Mesendoderm (in vitro differentiated cells): ENCODE measurements around the gene ZFP36.

Source experiments
- DNase-seq: peaks from one replicate; pipeline ENCODE4 v3.0.0; 2013
- H2AK5ac ChIP-seq: 2 replicates; pipeline ENCODE4 v1.6.1; 2013; ENCODE audit warnings: low read length, inconsistent platforms
- H2BK120ac ChIP-seq: 2 replicates; pipeline ENCODE4 v1.6.1; 2013; ENCODE audit warnings: low read depth, mild to moderate bottlenecking, low read length, moderate library complexity, mixed read lengths
- H2BK15ac ChIP-seq: replicated peaks from 2 replicates; pipeline ENCODE4 v1.6.1; 2013; ENCODE audit warnings: low read depth, mild to moderate bottlenecking, moderate library complexity
- H2BK5ac ChIP-seq: 2 replicates; pipeline ENCODE4 v1.6.1; 2013; ENCODE audit warnings: low read length, inconsistent platforms
- H3K18ac ChIP-seq: 2 replicates; pipeline ENCODE4 v1.6.1; 2013; ENCODE audit warnings: mild to moderate bottlenecking, low read length, mixed read lengths
- H3K23ac ChIP-seq: one replicate; pipeline ENCODE4 v1.6.1; 2013; ENCODE audit warnings: low read length
- H3K27ac ChIP-seq: 2 replicates; pipeline ENCODE4 v1.5.1; 2013; ENCODE audit warnings: low read depth, mild to moderate bottlenecking, inconsistent platforms, low read length, moderate library complexity
- H3K27me3 ChIP-seq: 2 replicates; pipeline ENCODE4 v1.6.1; 2013; ENCODE audit warnings: low read length, control low read depth, mild to moderate bottlenecking, inconsistent platforms; ENCODE audit not compliant: insufficient read depth, poor library complexity
- H3K36me3 ChIP-seq: 2 replicates; pipeline ENCODE4 v1.6.1; 2013; ENCODE audit warnings: low read length, inconsistent platforms; ENCODE audit not compliant: control insufficient read depth, insufficient read depth
- H3K4ac ChIP-seq: one replicate; pipeline ENCODE4 v1.6.1; 2013; ENCODE audit warnings: low read depth, mild to moderate bottlenecking, low read length, moderate library complexity
- H3K4me1 ChIP-seq: 2 replicates; pipeline ENCODE4 v1.6.1; 2013; ENCODE audit warnings: low read depth, low read length, inconsistent platforms; ENCODE audit not compliant: control insufficient read depth
- H3K4me2 ChIP-seq: 2 replicates; pipeline ENCODE4 v1.6.1; 2013; ENCODE audit warnings: low read length
- H3K4me3 ChIP-seq: 2 replicates; pipeline ENCODE4 v1.5.1; 2013; ENCODE audit warnings: mild to moderate bottlenecking, low read length
- H3K56ac ChIP-seq: one replicate; pipeline ENCODE4 v1.6.1; 2013; ENCODE audit warnings: low read length
- H3K79me1 ChIP-seq: 2 replicates; pipeline ENCODE4 v1.6.1; 2013; ENCODE audit warnings: low read length, inconsistent platforms
- H3K79me2 ChIP-seq: 2 replicates; pipeline ENCODE4 v1.6.1; 2013; ENCODE audit warnings: mild to moderate bottlenecking, low read length; ENCODE audit not compliant: control insufficient read depth, insufficient read depth
- H3K9ac ChIP-seq: 2 replicates; pipeline ENCODE4 v1.6.1; 2013; ENCODE audit warnings: low read length, inconsistent platforms
- H4K5ac ChIP-seq: one replicate; pipeline ENCODE4 v1.6.1; 2013; ENCODE audit warnings: low read length
- H4K8ac ChIP-seq: one replicate; pipeline ENCODE4 v1.6.1; 2013; ENCODE audit warnings: low read depth, mild to moderate bottlenecking, control low read depth, low read length, moderate library complexity
- WGBS: extraction: QIAGEN DNeasy Blood & Tissue Kit; methylation state at CpG from one replicate; pipeline ENCODE4 v1.1.7; 2013; ENCODE audit warnings: low lambda C conversion rate, missing lambda C conversion rate; ENCODE audit not compliant: insufficient coverage; ENCODE audit errors: extremely low coverage; 5-methylcytosine and 5-hydroxymethylcytosine counted together

The ZFP36 gene

DNA sequence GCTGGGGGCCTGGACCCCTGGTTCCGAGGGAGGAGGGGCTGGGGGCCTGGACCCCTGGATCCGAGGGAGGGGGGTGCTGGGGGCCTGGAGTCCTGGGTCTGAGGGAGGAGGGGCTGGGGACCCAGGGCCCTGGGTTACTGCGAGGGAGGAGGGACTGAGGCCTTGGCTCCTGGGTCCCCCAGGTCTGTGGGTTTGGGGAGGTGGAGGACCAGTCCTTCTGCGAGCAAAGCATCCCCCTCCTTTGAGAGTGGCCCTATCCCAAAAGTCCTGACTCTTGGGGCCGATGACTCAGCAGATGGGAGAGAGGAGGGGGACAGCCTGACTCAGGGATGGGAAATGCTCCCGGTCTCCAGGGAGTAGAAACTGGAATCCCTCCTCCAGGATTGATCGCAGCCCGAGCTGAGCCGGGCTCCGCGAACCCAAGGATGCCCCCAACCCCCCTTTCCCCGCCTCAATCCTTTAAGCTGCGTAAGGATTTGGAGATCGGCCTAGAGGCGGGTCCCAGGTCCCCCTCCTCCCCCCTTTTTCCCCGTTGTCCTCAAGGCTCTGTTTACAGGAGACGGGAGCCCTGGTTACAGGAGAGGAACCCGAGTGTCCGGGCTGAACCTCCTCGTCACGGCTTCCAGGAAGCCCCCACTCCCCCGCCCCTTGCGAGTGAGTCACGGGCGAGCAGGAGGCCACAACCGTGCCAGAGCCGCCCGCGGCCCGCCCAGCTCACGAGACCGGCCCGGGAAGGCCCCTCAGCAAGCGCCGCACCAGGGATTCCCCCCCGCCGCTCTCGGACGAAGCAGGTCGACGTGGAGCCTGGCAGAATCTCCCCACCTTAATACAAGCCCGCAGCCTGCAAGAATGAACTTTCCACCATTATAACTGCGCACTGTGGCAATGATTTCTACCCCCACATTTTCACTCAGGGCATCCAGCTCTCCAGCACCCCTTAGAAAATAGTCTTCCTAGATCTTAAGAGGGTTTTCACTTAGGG, 3.0 kb upstream of the ZFP36 start:
- DNase-seq: peak; percentile 96
- H2BK15ac ChIP-seq: peak overlapping the region; percentile 76
- H2AK5ac ChIP-seq: no peak overlapping the region
- H3K36me3 ChIP-seq: no peaks in the 10 kb centered on the region
- H4K8ac ChIP-seq: peak overlapping the region; percentile 88
- H3K27me3 ChIP-seq: no peaks in the 10 kb centered on the region
- peak overlapping the region; percentile 32 for H3K4me2 ChIP-seq
- WGBS: no CpG with 5 or more reads among the region's 43 CpGs
- peaks cover 19% of the 10 kb centered on the region for H3K79me2 ChIP-seq
- peak overlapping the region; percentile 92 for H2BK120ac ChIP-seq
- H4K5ac ChIP-seq: no peak overlapping the region
- peak overlapping the region; percentile 67 for H3K9ac ChIP-seq
- no peak overlapping the region for H3K4me3 ChIP-seq
- H3K18ac ChIP-seq: peak overlapping the region; percentile 98
- peak overlapping the region; percentile 94 for H3K27ac ChIP-seq
- peak overlapping the region; percentile 99 for H3K4ac ChIP-seq
- no peak overlapping the region for H3K23ac ChIP-seq
- no peaks in the 10 kb centered on the region for H3K79me1 ChIP-seq
- H3K4me1 ChIP-seq: peaks cover 12% of the 10 kb centered on the region
- peak overlapping the region; percentile 87 for H3K56ac ChIP-seq
- peak overlapping the region; percentile 86 for H2BK5ac ChIP-seq

DNA sequence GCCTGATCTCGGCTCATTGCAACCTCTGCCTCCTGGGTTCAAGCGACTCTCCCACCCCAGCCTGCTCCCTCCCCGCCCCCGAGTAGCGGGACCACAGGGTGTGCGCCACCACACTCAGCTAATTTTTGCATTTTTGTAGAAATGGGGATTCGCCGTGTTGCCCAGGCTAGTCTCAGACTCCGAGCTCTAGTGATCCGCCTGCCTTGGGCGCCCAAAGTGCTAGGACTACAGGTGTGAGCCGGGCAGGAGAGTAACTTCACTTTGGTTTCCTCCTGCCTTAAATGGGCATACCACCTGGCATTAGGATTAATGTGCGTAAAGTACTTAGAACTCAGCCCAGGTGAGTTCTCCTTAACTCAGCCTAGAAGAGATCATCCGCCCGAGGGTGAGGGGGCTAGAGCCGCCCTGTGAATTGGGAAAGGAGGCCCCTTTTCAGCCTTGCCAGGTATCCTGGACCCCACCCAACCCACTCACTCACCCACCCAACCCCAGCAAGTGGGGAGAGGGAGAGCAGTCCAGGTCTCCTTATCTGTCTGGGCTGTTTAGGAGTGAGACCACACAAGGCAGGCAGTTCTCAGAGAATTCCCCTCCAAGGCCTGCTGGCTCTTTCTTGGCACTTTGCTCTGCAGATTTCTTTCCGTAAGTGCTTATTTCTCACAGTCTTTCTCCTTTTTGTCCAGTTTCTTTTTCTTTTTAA, 1.2 kb upstream of the ZFP36 start:
- H2BK120ac ChIP-seq: no peak overlapping the region
- H2AK5ac ChIP-seq: no peak overlapping the region
- no peak overlapping the region for H4K8ac ChIP-seq
- H3K4me3 ChIP-seq: no peak overlapping the region
- no peak overlapping the region for H3K4ac ChIP-seq
- H3K79me1 ChIP-seq: no peaks in the 10 kb centered on the region
- no CpG with 5 or more reads among the region's 17 CpGs for WGBS
- no peak overlapping the region for H2BK5ac ChIP-seq
- no peak overlapping the region for H3K23ac ChIP-seq
- H3K4me2 ChIP-seq: no peak overlapping the region
- H3K36me3 ChIP-seq: no peaks in the 10 kb centered on the region
- no peaks in the 10 kb centered on the region for H3K27me3 ChIP-seq
- no peak overlapping the region for H3K9ac ChIP-seq
- no peak overlapping the region for H2BK15ac ChIP-seq
- peaks cover 15% of the 10 kb centered on the region for H3K4me1 ChIP-seq
- peaks cover 21% of the 10 kb centered on the region for H3K79me2 ChIP-seq
- H3K18ac ChIP-seq: no peak overlapping the region
- no peak overlapping the region for H4K5ac ChIP-seq
- DNase-seq: no peak
- no peak overlapping the region for H3K56ac ChIP-seq
- H3K27ac ChIP-seq: no peak overlapping the region

DNA sequence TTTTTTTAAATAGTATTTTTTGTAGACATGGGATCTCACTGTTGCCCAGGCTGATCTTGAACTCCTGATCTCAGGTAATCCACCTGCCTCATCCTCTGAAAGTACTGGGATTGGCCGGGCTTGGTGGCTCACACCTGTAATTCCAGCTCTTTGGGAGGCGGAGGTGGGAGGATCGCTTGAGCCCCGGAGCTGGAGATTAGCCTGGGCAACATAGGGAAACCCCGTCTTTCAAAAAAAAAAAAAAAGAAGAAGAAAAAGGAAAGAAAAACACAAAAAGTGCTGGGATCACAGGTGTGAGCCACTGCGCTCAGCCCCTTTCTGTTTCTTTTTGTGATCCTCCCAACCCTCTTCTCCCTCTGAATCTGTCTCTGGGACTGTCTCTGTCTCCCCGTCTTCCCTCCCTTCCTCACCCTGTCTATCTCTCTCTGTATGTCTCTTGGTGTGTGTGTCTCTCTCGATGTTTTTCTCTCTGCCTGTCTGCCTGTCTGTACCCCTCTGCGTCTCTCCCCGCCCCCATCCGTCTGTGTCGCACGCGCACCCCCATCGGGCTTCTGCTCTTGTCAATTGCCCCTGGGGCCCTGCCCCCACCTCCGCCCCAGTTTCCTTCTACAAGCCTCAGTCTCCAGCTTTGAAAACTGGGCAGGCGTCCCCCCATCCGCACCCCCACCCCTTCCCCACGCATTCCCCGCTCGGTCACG, 540 bp upstream of the ZFP36 start:
- peaks cover 21% of the 10 kb centered on the region for H3K4me1 ChIP-seq
- H2BK15ac ChIP-seq: no peak overlapping the region
- peak overlapping the region; percentile 51 for H3K18ac ChIP-seq
- H3K36me3 ChIP-seq: no peaks in the 10 kb centered on the region
- peak overlapping the region; percentile 33 for H3K4me2 ChIP-seq
- no peaks in the 10 kb centered on the region for H3K27me3 ChIP-seq
- H2BK120ac ChIP-seq: no peak overlapping the region
- H4K5ac ChIP-seq: no peak overlapping the region
- H3K56ac ChIP-seq: peak overlapping the region; percentile 78
- no peak overlapping the region for H3K4ac ChIP-seq
- H3K4me3 ChIP-seq: peak overlapping the region; percentile 22
- WGBS: no CpG with 5 or more reads among the region's 22 CpGs
- no peaks in the 10 kb centered on the region for H3K79me1 ChIP-seq
- peaks cover 21% of the 10 kb centered on the region for H3K79me2 ChIP-seq
- peak overlapping the region; percentile 43 for H3K9ac ChIP-seq
- no peak overlapping the region for H4K8ac ChIP-seq
- no peak for DNase-seq
- H3K23ac ChIP-seq: no peak overlapping the region
- no peak overlapping the region for H3K27ac ChIP-seq
- no peak overlapping the region for H2BK5ac ChIP-seq
- H2AK5ac ChIP-seq: no peak overlapping the region

DNA sequence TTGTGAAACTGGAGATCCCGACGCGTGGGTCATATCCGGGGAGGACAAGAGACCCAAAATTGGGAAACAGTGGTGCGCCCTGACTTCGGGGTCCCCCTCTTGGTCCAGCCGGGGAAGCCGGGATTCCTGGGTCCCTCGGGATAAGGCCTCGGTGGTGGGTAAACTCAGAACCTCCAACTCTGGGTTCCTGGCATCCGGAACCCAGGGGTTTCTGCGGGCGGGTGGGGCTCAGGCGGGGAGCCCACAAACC, 688 bp downstream of the ZFP36 start:
- Histone ChIP-seq H3K4me3 (peak overlapping the region; percentile 97), H3K79me1 (no peaks in the 10 kb centered on the region), H2BK120ac (no peak overlapping the region), H3K36me3 (no peaks in the 10 kb centered on the region), H2AK5ac (no peak overlapping the region), H3K79me2 (peaks cover 21% of the 10 kb centered on the region), H3K27ac (peak overlapping the region; percentile 25), H3K4me2 (peak overlapping the region; percentile 82), H3K56ac (peak overlapping the region; percentile 97), H4K8ac (no peak overlapping the region), H2BK5ac (peak overlapping the region; percentile 62), H3K27me3 (no peaks in the 10 kb centered on the region), H2BK15ac (no peak overlapping the region), H3K9ac (peak overlapping the region; percentile 99), H3K23ac (peak overlapping the region; percentile 94), H3K4ac (peak overlapping the region; percentile 27), H4K5ac (no peak overlapping the region), H3K4me1 (peaks cover 14% of the 10 kb centered on the region), H3K18ac (peak overlapping the region; percentile 9)
- no peak for DNase-seq
- WGBS: no CpG with 5 or more reads among the region's 14 CpGs

DNA sequence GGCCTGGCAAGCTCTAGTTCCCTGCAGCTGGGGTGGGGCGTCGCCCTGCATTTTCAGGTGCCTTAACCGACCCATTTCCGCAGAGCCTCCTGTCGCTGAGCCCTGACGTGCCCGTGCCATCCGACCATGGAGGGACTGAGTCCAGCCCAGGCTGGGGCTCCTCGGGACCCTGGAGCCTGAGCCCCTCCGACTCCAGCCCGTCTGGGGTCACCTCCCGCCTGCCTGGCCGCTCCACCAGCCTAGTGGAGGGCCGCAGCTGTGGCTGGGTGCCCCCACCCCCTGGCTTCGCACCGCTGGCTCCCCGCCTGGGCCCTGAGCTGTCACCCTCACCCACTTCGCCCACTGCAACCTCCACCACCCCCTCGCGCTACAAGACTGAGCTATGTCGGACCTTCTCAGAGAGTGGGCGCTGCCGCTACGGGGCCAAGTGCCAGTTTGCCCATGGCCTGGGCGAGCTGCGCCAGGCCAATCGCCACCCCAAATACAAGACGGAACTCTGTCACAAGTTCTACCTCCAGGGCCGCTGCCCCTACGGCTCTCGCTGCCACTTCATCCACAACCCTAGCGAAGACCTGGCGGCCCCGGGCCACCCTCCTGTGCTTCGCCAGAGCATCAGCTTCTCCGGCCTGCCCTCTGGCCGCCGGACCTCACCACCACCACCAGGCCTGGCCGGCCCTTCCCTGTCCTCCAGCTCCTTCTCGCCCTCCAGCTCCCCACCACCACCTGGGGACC, 1.2 kb downstream of the ZFP36 start:
- H3K4me3 ChIP-seq: peak overlapping the region; percentile 97
- H3K79me2 ChIP-seq: peaks cover 22% of the 10 kb centered on the region
- H2BK5ac ChIP-seq: no peak overlapping the region
- no peak overlapping the region for H4K5ac ChIP-seq
- H3K56ac ChIP-seq: peak overlapping the region; percentile 97
- H3K36me3 ChIP-seq: no peaks in the 10 kb centered on the region
- H3K23ac ChIP-seq: peak overlapping the region; percentile 73
- peak overlapping the region; percentile 99 for H3K9ac ChIP-seq
- no peak overlapping the region for H3K4ac ChIP-seq
- H2BK120ac ChIP-seq: no peak overlapping the region
- no peaks in the 10 kb centered on the region for H3K27me3 ChIP-seq
- H3K4me2 ChIP-seq: peak overlapping the region; percentile 4
- H2AK5ac ChIP-seq: no peak overlapping the region
- peak overlapping the region; percentile 25 for H3K27ac ChIP-seq
- WGBS: no CpG with 5 or more reads among the region's 40 CpGs
- no peaks in the 10 kb centered on the region for H3K79me1 ChIP-seq
- DNase-seq: no peak
- peaks cover 13% of the 10 kb centered on the region for H3K4me1 ChIP-seq
- H3K18ac ChIP-seq: peak overlapping the region; percentile 9
- no peak overlapping the region for H2BK15ac ChIP-seq
- H4K8ac ChIP-seq: no peak overlapping the region
